Measurements from ENCODE around the gene WNK3. TPM values are rescaled to one million over a fixed set of nuclear protein-coding genes. Genes with fewer than 3 reads are reported as not detected.

WNK3 gene
- total and polyA plus RNA-seq, 2 donors (not counting 3 experiments of a cell fraction or from before 2014, with no cell fraction given): 0.30 to 2.7 TPM

DNA sequence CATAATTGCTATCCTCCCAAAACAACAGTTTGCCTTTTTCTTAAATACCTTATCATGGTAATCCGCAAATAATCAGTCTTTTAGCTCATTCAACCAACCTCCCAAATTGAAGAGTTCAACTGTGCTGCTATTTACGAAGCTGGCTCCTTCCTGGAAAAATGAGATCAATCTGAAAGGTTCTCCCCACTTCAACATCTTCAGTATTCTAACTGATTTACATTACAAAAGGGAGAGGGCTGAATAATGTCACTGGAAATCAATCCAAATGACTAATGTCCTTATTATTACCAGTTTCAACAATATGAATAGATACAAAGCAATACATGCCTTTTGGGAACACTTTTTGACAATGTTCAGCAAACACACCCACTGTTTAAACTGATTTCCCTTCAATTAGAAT is 86.2 kb downstream of the WNK3 start:
- no peak overlapping the region for H2AFZ ChIP-seq (ENCODE audit: low read depth, low read length)
- CTCF ChIA-PET: no interaction called here
- H3K27me3 ChIP-seq (ENCODE audit: control insufficient read depth in 2 of 2, insufficient read depth in 2 of 2, low read length in 2 of 2): no peaks in the 10 kb centered on the region
- H3K9me1 ChIP-seq (replicated peaks; ENCODE audit: control insufficient read depth, extremely low read depth, insufficient read depth, low read length): no peaks in the 10 kb centered on the region
- dilution Hi-C loops (cut with MboI; ENCODE audit: extremely low pct_ligation_motif_present, low sequenced_read_pairs) (no loop called here), intact Hi-C loops (cut with micrococcal nuclease) (no loop called here)
- no peaks in the 10 kb centered on the region for H3K4me1 ChIP-seq (ENCODE audit: control insufficient read depth, extremely low read depth, insufficient read depth, low read length)
- H4K20me1 ChIP-seq (replicated peaks; ENCODE audit: control insufficient read depth, extremely low read depth, insufficient read depth, low read length): no peaks in the 10 kb centered on the region
- POLR2A ChIA-PET: no interaction called here
- no peak for TF ChIP-seq JUN (IDR thresholded peaks at IDR 0.05; ENCODE audit: borderline replicate concordance, insufficient read depth, insufficient read length, low read depth)
- no peak for TF ChIP-seq MYC (IDR thresholded peaks at IDR 0.05; ENCODE audit: low read depth, low read length)
- TF ChIP-seq, protein P1, sequence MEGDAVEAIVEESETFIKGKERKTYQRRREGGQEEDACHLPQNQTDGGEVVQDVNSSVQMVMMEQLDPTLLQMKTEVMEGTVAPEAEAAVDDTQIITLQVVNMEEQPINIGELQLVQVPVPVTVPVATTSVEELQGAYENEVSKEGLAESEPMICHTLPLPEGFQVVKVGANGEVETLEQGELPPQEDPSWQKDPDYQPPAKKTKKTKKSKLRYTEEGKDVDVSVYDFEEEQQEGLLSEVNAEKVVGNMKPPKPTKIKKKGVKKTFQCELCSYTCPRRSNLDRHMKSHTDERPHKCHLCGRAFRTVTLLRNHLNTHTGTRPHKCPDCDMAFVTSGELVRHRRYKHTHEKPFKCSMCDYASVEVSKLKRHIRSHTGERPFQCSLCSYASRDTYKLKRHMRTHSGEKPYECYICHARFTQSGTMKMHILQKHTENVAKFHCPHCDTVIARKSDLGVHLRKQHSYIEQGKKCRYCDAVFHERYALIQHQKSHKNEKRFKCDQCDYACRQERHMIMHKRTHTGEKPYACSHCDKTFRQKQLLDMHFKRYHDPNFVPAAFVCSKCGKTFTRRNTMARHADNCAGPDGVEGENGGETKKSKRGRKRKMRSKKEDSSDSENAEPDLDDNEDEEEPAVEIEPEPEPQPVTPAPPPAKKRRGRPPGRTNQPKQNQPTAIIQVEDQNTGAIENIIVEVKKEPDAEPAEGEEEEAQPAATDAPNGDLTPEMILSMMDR (IDR thresholded peaks at IDR 0.05; ENCODE audit: extremely low read depth in 1 of 2, insufficient read depth in 1 of 2, low read depth in 1 of 2, low read length in 2 of 2): no peak
- TF ChIP-seq, protein P2, sequence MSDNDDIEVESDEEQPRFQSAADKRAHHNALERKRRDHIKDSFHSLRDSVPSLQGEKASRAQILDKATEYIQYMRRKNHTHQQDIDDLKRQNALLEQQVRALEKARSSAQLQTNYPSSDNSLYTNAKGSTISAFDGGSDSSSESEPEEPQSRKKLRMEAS (IDR thresholded peaks at IDR 0.05; ENCODE audit: insufficient read depth, insufficient read length): no peak
- no peak for TF ChIP-seq POLR2AphosphoS5 (IDR thresholded peaks at IDR 0.05; ENCODE audit: insufficient read depth, low read depth, low read length)
- TF ChIP-seq EZH2 (IDR thresholded peaks at IDR 0.05; ENCODE audit: borderline replicate concordance, low read depth, low read length, severe bottlenecking): no peak
- TF ChIP-seq FOS (IDR thresholded peaks at IDR 0.05; ENCODE audit: borderline replicate concordance, insufficient read depth, low read length): no peak
- TF ChIP-seq GATA2 (IDR thresholded peaks at IDR 0.05; ENCODE audit: insufficient read depth, insufficient read length, low read depth, low read length): no peak
- TF ChIP-seq POLR2A (IDR thresholded peaks at IDR 0.05; ENCODE audit: low read depth, low read length): no peak
- FAIRE-seq: no peak
- DNase-seq (ENCODE audit: low read depth, low spot score): no peak
- no peak overlapping the region for H3K4me2 ChIP-seq (ENCODE audit: insufficient read depth, low read length)
- H3K36me3 ChIP-seq (ENCODE audit: control insufficient read depth in 2 of 2, extremely low read depth in 1 of 2, insufficient read depth in 2 of 2, low read length in 2 of 2): no peaks in the 10 kb centered on the region
- H3K79me2 ChIP-seq (ENCODE audit: control insufficient read depth, insufficient read depth, low read length): no peaks in the 10 kb centered on the region
- no peaks in the 10 kb centered on the region for H3K9me3 ChIP-seq (replicated peaks; ENCODE audit: control insufficient read depth, insufficient read depth, low read length)
- no peak overlapping the region for H3K9ac ChIP-seq (replicated peaks; ENCODE audit: extremely low read depth, insufficient read depth, low read length)
- BruUV-seq (replicated peaks): no TSS peak
- no peak overlapping the region for H3K4me3 ChIP-seq (replicated peaks in 1 of 3; ENCODE audit: insufficient read depth in 1 of 3, low read depth in 1 of 3, low read length in 3 of 3)
- H3K27ac ChIP-seq (ENCODE audit: insufficient read depth, low read depth, low read length): no peak overlapping the region
